ENCODE data around the gene ZNF460.

GRCh38 chr19:57271280-57271679 is 9.0 kb upstream of the ZNF460 start:
- TF ChIP-seq CTCF (IDR thresholded peaks at IDR 0.05 in 2 of 3, conservative IDR thresholded peaks at IDR 0.05 in 1 of 3; ENCODE audit: borderline replicate concordance in 1 of 3, insufficient read depth in 1 of 3, low read depth in 2 of 3, low read length in 2 of 3) (no peak), EZH2 (IDR thresholded peaks at IDR 0.05) (no peak), ELF1 (IDR thresholded peaks at IDR 0.05; ENCODE audit: borderline replicate concordance, low read depth) (no peak), POLR2AphosphoS5 (IDR thresholded peaks at IDR 0.05; ENCODE audit: low read depth, low read length) (no peak), JUND (IDR thresholded peaks at IDR 0.05) (no peak), POLR2A (IDR thresholded peaks at IDR 0.05; ENCODE audit: borderline replicate concordance, extremely low read depth, insufficient read depth, insufficient read length) (no peak), SIN3A (IDR thresholded peaks at IDR 0.05; ENCODE audit: low read depth) (no peak), EGR1 (IDR thresholded peaks at IDR 0.05; ENCODE audit: low read depth) (no peak), FOSL1 (IDR thresholded peaks at IDR 0.05; ENCODE audit: low read depth) (no peak)

Measured in HCT116 (cell line).